HG02571 (cell line): ENCODE data around the gene GDPGP1.
A peak's percentile ranks its signal among the peaks of the same experiment; 100 is the strongest.

ENCODE experiments used
- ATAC-seq: cut with Tn5 transposase; IDR thresholded peaks from one replicate; pipeline ENCODE4 v1.9.1; 2021; ENCODE audit warnings: mild to moderate bottlenecking, moderate library complexity; ENCODE audit not compliant: unreplicated experiment

Gene GDPGP1

GRCh38 chr15:90223441-90224165, 10.4 kb upstream of the GDPGP1 start:
- no peak for ATAC-seq

GRCh38 chr15:90225047-90225446, 9.0 kb upstream of the GDPGP1 start:
- no peak for ATAC-seq

GRCh38 chr15:90225504-90226234, 8.3 kb upstream of the GDPGP1 start:
- ATAC-seq, result no peak

- ATAC-seq, result no peak
These were observed 6.7 kb upstream of the GDPGP1 start for GRCh38 chr15:90227336-90227735.

GRCh38 chr15:90227816-90228772, 5.9 kb upstream of the GDPGP1 start:
- no peak for ATAC-seq

- no peak for ATAC-seq
These were observed 5.0 kb upstream of the GDPGP1 start for GRCh38 chr15:90228960-90229359.

GRCh38 chr15:90230071-90230494, 3.9 kb upstream of the GDPGP1 start:
- ATAC-seq, result no peak

GRCh38 chr15:90230610-90231009, 3.4 kb upstream of the GDPGP1 start:
- no peak for ATAC-seq

- no peak for ATAC-seq
These were observed 2.7 kb upstream of the GDPGP1 start for GRCh38 chr15:90231028-90232017.

GRCh38 chr15:90232196-90232595, 1.8 kb upstream of the GDPGP1 start:
- no peak for ATAC-seq

- no peak for ATAC-seq
These were observed 1.0 kb upstream of the GDPGP1 start for GRCh38 chr15:90232941-90233386.

- ATAC-seq, result peak; percentile 86
These were observed 468 bp upstream of the GDPGP1 start, which contains the start of gene CIB1 for GRCh38 chr15:90233387-90234095. TSS of gene CIB1 (minus strand) at chr15:90233941. CDS start at chr15:90233885, 56 bp downstream.

GRCh38 chr15:90239371-90239770, 5.4 kb downstream of the GDPGP1 start:
- no peak for ATAC-seq

- no peak for ATAC-seq
These were observed 6.8 kb downstream of the GDPGP1 start for GRCh38 chr15:90240856-90241255.

- ATAC-seq, result no peak
These were observed 7.6 kb downstream of the GDPGP1 start for GRCh38 chr15:90241343-90242192.

- no peak for ATAC-seq
These were observed 10.1 kb downstream of the GDPGP1 start for GRCh38 chr15:90243943-90244639.

GRCh38 chr15:90248789-90249202, 14.8 kb downstream of the GDPGP1 start:
- no peak for ATAC-seq
